RPMI7951 (cell line): ENCODE results near the gene VPS8. TPM values are rescaled to one million over a fixed set of nuclear protein-coding genes. Genes with fewer than 3 reads are reported as not detected.
"Not testable (repeated sequence)": the region's sequence is repeated elsewhere in the genome, so short reads cannot be mapped to it uniquely, and the experiment has no call there.

ENCODE experiments used
- DNase-seq: peaks from one replicate; pipeline ENCODE4 v3.0.0-alpha.2; 2012; ENCODE audit warnings: low read depth
- total RNA-seq: library from RNA; depleted of rRNA; stranded (reverse); fragments of >200 nt; shearing (Covaris generic); gene quantifications from 2 replicates; pipeline ENCODE4 v1.2.3, GENCODE V29; 2014

Gene VPS8
- total RNA-seq, 1 experiment from 2014 or later, result 30.8 TPM

- DNase-seq, result no peak
These were observed 107.7 kb downstream of the VPS8 start for GRCh38 chr3:184919651-184920050.

DNA sequence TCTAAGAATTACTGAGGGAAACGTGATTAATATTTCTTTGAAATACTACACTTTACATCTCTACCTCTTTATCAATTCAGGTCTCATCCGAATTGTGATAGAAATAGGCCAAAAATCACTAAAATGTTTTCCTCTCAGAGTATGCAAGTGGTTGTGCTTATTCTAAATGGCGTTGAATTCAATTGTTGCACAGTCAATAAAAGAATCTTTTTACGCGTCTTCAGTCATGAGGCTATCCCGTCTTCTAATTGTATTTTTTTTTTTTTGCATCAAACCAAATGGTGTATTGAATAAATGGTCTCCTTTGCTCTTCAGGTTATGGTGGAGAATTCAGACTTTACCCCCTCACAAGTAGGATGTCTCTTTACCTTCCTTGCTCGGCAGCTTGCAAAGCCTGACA, 112.6 kb downstream of the VPS8 start:
- no peak for DNase-seq

GRCh38 chr3:184927796-184928315, 115.9 kb downstream of the VPS8 start:
- DNase-seq, result no peak

DNA sequence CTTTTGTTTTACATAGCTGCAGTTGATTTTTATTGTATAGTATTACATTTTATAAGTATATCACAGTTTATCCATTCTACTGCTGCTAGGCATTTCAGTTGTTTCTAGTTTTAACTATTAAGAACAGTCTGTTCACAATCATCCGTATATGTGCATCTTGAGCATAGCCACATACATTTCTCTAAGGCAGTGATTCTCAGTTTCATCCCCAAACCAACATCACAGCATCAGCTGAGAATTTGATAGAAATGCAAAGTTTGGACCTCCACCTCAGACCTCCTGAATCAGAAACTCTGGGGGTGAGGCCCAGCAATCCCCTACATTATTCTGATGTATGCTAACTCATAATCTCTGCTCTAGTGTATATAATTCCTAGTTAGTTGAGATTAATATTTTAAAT, 120.8 kb downstream of the VPS8 start:
- DNase-seq, result no peak

- DNase-seq, result peak; percentile 21
These were observed 125.6 kb downstream of the VPS8 start for GRCh38 chr3:184937611-184938010.

- no peak for DNase-seq
These were observed 129.4 kb downstream of the VPS8 start for GRCh38 chr3:184941408-184941807.

DNA sequence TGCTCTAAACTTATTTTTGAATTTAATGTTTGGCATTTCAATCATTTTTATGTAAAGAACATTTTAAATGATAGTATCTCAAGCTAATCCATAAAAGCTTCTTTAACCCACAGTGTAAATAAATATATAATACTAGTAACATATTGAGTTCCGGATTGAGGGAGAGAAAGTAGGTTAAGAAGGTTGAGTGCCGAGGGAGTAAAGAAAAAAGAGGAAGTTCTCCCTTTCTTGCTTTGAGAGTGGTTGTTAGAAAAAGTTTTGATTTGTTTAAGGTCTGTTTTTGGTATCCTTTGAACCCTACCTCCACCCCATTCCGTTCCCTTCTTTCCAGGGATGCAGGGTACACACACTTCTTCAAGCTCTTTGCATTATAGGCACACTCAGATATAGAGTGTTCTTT, 130.8 kb downstream of the VPS8 start:
- DNase-seq, result no peak

DNA sequence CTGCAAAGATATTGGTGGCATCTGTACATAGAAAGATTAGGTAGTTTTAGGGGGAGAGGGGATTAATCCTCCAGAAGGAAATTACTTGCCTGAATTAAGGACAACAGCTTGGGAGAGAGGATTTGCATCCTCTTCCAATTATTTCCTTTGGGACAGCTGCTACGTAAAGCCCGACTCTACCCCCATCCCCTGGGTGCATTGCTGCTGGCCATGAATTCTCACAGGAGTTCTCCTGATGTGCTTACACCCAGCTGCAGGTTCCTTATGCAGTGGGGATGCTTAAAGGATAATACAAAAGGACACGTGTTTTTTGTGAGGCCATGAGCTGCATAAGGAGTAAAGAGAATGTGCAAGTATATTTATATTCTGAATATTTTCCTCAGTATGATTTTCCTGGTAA, 132.3 kb downstream of the VPS8 start:
- no peak for DNase-seq

DNA sequence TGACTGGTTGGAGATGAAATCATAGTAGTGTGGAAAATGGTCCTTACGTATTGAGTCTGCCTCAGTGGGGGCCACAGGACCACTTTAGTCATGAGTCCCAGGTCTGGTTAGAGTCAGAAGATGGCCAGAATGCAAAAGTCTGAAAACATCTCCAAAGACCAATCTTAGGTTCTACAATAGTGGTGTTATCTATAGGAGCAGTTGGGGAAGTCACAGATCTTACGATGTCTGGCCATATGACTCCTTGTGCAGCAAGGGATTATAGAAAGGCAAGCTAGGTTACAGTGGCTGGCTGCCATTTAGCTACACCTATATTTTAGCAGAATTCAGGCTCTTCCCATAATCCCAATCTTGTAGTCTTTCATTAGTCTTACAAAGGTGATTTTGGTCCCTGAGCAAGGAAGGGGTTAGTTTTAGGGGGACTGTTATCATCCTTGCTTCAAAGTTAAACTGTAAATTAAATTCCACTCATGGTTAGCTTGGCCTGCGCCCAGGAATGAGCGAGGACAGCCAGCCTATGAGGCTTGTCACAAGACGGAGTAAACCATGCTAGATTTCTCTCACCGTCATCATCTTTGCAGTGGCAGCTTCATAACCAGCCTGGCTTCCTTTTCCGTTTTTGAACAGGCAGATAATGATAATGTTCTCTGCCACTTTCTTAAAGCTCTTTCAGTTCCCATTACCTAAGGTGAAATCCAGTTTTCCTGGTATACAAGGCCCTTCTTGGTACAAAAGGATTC, 134.1 kb downstream of the VPS8 start:
- DNase-seq, result no peak

DNA sequence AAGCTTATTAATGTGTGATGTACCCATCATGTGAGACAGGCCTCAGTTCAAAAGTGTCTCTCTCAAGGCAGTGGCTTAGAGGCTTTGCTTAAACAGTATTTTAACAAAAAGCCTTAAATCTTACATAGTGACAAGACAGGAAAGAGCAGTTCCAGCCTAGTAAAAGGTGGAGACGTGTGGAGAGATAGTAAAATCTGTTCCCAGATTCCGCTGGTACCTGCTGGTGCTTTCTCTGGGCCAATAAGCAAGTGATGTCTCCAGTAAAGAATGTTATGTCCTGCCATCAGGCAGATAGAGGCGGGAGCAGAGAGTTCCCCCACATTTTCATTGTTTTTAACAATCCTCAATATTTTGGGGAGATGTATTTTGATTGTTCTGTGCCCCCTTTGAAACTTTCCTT, 135.0 kb downstream of the VPS8 start:
- no peak for DNase-seq

DNA sequence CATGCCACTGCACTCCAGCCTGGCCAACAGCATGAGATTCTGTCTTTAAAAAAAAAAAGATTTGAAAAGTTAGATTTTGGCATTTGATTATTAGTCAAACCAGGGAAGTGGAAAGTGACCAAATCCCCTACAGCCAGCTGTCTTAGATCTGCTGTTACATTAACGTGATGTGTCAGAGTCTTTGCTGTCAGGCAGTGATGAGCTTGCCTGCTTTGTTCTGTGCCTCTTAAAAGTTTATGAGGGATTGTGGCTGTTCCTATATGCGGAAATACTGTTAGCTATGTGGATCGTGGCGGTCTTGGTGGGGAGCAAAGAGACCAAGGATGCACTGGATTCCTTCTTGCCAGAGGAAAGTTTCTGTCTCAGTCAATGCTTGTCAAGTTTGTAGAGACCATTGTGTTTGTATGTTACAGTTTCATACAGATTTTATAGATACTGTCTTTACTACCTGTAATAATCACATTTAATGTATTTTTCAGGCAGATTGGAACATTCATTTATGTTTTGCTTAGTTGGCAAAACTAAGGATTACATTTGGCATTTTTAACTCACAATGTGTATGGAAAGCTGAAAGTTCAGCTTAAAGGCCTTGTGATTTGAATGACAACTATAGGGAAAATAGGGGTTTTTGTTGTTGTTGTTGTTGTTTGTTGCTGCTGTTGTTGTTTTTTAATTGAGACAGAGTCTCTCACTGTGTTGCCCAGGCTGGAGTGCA, 137.4 kb downstream of the VPS8 start:
- no peak for DNase-seq

GRCh38 chr3:184950816-184951215, 138.8 kb downstream of the VPS8 start:
- DNase-seq, result not testable (repeated sequence)

DNA sequence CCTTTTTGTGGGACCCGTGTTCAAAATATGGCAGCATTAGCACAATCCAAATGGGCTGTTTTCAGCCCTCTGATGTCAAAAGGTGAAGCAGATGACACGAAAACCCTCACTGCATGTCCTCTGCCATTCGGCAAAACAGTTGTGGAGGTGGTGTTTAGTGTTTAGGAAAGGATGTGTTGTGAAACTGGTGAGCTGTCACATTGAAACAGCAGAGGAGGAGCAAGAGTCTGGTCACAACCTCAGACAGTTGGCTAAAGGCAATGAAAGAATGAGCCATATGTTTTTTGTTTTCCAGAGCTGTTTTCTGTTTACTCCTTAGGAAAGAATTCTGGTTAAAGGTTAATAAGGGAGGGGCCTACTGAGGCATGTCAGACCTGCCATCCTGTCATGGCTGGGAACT, 140.7 kb downstream of the VPS8 start:
- DNase-seq, result no peak

GRCh38 chr3:184953401-184953800, 141.4 kb downstream of the VPS8 start:
- no peak for DNase-seq

DNA sequence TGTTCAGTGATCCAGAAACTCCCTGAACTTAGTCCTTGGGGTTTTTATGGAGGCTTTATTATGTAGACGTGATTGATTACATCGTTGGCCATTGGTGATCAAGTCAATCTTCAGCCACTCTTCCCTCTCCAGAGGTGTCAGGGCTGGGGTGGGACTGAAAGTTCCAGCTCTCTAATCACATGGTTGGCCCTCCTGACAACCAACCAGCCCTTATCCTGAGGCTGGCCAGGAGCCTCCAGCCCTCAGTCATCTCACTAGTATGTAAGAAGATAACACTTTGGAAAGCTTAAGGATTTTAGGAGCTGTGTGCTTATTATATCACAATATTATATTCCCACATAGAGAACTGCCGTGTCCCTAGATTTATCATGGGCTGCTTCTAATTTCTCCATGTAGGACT, 142.3 kb downstream of the VPS8 start:
- no peak for DNase-seq

DNA sequence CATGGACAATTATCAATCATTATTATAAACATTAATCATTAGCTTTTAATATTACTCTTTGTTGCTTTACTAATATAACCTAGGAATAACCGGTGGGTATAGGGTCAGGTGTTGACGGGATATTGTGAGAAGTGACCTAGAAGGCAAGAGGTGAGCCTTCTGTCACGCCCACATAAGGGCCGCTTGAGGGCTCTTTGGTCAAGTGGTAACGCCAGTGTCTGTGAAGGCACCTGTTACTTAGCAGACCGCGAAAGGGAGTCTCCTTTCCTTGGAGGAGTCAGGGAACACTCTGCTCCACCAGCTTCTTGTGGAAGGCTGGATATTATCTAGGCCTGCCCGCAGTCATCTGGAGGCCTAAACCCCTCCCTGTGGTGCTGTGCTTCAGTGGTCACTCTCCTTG, 142.9 kb downstream of the VPS8 start:
- not testable (repeated sequence) for DNase-seq

DNA sequence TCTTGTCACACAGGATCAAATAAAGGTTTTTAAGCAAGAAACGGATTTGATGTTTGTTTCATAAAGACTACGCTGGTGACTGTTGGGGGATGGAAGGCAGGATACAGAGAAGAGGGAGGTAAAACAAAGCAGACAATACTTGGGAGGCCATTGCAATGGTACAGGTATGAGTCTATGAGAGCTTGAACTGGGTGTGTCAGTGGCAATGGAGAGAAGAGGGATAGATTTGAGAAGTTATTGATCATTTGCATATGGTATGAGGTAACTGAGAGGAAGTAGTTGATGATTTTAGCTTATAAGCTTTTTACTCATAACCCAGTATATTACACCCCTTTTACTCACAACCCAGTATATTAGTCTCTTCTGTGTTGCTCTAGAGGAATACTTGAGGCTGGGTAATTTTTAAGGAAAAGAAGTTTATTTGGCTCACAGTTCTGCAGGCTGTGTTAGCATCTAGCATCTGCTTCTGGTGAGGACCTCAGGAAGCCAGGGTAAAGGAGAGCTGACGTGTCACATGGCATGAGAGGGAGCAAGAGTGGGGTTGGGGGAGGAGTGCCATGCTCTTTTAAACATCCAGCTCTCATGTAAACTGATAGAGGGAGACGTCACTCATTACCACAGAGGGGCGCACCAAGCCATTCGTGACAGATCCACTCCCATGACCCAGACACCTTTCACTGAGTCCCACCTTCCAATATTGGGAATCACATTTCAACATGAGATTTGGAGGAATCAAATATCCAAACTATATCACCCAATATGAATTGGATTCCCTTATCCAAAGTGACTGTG, 153.9 kb downstream of the VPS8 start:
- no peak for DNase-seq

- peak; percentile 36 for DNase-seq
These were observed 156.1 kb downstream of the VPS8 start for GRCh38 chr3:184968115-184968514.

GRCh38 chr3:184970186-184970585, 158.2 kb downstream of the VPS8 start:
- no peak for DNase-seq

GRCh38 chr3:184977796-184978195, 165.8 kb downstream of the VPS8 start:
- no peak for DNase-seq

GRCh38 chr3:184981071-184981470, 169.1 kb downstream of the VPS8 start:
- no peak for DNase-seq

- DNase-seq, result no peak
These were observed 170.1 kb downstream of the VPS8 start for GRCh38 chr3:184982076-184982475.
